Midbrain (tissue), 1 donor: ENCODE results near the gene HOXA5.

Experiments used
- DNase-seq: peaks from one replicate; lab custom pipeline; 2025; lab: John Stamatoyannopoulos, UW

HOXA5 gene

DNA sequence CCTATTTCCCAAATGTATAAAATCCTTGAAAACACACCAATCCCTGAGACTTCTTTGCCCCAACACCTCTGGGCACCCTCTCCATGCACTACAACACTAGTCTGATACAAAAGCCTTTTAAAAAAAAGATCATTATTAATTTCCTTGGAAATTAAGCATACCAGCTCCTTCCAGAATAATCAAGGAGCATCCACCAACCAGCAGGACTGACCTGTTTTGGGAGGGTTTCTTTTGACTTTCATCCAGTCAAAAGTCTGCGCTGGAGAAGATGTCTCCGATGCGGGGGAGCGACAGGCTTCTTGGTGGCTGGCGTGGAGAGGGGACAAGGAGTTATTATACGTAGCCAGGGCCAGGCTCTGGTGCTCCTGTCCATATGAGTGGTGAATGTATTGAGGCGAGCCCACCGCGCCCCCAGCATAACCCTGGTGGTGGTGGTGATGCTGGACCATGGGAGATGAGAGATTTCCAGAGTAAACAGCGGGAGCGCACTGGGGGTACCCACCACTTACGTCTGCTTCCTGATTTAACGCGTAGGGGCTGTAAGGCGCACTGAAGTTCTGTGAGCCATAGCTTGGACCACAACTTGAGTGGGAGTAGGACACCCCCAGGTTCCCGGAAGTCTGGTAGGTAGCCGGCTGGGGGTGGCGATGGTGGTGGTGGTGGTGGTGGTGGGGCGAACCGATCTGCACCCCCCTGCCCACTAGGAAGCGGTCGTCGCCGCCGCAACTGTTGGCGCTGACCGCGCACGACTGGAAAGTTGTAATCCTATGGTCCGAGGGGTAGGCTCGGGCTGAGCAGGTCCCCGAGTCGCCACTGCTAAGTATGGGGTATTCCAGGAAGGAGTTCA is 48.2 kb downstream of the HOXA5 start:
- DNase-seq = no peak

DNA sequence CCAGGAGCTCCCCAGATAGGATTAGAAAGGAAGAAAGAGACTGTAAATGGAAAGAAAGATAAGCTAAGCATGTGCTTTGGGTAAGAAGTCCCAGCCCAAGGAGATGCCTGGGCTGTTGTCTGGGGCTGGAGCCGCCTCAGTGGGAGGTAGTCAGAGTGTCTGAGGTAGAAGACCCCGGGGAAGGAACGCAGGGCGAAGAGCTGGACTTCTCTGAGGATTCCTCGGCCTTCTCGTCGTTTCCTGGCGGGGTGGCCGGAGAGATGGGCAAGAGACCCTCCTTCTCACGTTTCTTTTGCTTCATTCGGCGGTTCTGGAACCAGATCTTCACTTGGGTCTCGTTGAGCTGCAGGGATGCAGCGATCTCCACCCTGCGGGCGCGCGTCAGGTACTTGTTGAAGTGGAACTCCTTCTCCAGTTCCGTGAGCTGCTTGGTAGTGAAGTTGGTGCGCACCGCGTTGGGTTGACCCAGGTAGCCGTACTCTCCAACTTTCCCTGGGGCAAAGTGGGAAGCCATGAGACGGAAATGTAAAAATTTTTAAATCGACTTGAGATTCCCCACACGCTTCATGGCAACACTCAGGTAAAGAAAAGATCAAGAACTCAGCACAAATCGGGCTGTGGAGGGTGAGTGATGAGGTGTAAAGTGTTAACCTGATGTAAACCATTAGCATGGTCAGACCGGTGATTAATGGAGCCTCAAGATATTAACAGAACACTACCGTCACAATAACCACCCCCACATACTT is 49.0 kb downstream of the HOXA5 start:
- no peak for DNase-seq

DNA sequence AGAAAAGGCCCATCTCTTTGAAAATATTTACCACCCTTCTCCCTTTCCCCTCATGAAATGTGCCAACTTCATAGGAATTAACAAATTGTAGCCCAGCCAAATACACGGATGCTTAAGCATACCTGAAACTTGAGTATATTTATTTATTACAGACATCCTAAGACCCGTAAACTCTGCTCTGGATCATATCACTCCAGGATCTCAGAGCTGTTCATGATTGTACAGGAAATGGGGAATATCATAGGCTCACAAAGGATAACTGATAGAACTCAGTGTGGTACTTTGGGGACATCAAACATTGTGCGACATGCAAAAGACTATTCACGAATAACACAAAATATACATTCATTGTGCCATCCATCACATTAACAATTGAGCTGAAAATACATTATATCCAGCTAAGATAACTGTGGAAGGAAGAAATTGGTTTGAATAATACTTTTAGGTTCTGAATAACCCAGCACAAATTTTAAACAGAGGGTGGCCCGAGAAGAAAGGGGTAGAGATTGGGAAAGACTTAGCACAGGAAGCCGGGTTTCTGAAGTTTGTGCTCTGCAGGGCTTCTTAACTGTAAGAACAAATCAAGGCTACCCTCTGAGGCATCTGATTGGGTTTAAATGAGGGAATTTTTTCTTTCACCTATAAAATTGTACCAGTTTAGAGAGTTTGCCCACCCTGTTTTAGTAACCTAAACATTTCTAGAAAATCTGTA is 50.1 kb downstream of the HOXA5 start:
- DNase-seq = no peak

DNA sequence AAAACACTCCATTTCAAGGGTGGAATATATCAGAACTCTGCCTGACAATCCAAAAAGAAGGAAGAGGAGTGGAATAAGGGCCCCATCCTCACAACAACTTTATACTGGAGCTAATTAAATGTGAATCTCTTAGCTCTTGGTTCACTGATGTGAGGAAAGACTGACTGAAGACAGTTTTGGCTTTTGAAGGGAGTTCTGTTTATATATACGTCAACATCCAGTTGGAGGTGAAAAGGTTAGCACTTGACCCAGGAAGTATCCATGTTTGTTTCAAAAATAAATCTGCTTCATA is 50.7 kb downstream of the HOXA5 start:
- no peak for DNase-seq

DNA sequence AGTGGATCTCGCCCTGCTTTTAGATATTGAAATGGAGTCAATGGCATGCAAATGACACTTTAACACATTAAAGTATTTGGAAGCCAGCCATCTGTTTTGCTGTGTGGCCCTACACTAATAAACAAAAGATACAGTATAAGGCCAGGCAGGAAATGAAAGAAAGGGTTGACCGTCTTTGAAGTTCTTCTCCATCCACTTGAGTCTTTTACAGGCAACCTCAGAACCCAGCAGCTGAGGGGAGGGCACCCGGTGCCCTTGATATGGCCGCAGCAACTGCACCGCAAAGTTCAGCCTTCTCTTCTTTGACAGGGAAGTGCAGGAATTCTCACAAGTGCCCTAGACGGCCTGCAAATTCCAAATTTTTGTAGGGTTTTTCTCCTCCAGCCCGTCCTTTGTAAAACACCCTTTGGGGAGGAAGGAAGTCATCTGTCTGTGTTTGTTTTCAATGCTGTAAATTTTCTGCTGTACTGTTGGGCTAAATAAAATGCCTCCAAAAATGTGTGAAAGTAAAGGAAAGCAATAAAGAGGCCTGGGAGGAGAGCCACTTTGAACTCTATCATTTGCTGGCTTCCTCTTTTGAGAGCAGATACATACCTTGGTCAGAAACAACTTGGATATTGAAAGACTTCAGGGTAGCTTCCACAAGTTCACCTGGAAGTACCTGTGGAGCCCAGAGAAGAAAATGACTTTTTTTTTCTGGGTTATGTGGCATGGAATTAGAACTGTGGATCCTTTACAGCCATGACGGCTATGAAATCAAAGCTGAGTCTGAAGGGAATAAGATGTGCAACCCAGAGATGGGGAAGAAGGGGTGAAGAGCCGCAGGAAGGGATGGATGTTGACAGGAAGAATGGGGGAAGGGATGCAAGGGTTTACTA is 51.3 kb downstream of the HOXA5 start:
- DNase-seq = no peak

DNA sequence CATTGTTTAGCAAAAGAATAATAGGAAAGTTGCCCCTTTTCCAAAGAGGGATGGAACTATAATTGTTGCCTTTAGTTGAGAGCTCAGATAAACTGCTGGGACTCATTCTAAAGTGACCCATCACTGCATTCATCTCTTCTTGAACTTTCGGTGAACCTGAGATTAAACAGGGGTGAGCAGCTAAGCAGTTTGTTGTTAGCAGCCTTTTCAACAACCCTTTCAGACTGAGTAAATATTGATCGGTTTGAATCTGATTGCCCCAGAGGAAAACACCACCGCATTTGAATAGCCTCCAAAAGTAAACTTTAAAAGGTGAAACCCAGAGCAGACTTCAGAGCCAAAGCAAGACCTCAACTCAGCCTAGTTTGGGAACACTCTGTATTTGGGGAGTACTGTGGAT is 52.4 kb downstream of the HOXA5 start:
- DNase-seq = no peak
